Body of pancreas (tissue), 4 donors: ENCODE results near the gene RXRB.

Experiments used
- POLR2A ChIP-seq, 3 donors: fragments of 450-650 bp; IDR thresholded peaks; one replicate each; pipeline ENCODE4 v1.6.1; 2016; ENCODE audit warnings: antibody characterized with exemption in 3 of 3, mild to moderate bottlenecking in 2 of 3
- TF ChIP-seq, protein P1 (sequence below), 7 experiments: fragments of 450-650 bp in 4 of 7; fragments of 200-600 bp in 3 of 7; sonication (generic) in 3 of 7; IDR thresholded peaks; one replicate each; pipeline ENCODE4 v1.5.1; 2016 to 2019; ENCODE audit warnings: antibody characterized with exemption in 7 of 7

DNA sequence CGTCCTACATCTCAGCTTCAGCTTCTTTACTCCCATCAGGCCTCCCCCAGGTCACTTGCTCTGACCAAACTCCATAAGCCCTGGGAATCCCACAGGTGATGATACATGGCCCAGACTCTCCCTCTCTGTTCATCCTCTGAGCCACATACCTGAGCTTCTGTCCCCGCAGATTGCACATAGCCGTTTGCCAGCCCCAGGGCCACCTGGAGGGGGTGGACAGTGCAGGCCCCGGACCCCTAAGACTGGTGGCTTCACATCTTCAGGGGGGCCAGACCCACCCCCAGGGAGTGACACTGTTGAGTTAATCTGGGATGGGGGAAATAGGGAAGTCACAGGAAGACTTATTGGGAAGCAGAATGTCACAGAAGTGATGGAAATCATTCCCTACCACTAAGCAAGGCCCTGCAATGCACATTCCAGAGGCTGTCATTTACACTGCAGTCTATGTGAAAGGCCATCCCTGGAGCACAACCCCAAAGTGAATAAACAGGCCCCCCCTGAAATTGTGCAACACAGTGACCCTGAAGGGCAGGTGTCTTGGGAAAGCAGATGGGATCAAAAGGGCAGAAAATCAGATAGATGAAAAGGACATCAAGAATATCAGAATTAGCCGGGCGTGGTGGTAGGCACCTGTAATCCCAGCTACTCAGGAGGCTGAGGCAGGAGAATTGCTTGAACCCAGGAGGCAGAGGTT, 2.2 kb downstream of the RXRB start:
- TF ChIP-seq, protein P1, sequence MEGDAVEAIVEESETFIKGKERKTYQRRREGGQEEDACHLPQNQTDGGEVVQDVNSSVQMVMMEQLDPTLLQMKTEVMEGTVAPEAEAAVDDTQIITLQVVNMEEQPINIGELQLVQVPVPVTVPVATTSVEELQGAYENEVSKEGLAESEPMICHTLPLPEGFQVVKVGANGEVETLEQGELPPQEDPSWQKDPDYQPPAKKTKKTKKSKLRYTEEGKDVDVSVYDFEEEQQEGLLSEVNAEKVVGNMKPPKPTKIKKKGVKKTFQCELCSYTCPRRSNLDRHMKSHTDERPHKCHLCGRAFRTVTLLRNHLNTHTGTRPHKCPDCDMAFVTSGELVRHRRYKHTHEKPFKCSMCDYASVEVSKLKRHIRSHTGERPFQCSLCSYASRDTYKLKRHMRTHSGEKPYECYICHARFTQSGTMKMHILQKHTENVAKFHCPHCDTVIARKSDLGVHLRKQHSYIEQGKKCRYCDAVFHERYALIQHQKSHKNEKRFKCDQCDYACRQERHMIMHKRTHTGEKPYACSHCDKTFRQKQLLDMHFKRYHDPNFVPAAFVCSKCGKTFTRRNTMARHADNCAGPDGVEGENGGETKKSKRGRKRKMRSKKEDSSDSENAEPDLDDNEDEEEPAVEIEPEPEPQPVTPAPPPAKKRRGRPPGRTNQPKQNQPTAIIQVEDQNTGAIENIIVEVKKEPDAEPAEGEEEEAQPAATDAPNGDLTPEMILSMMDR (IDR thresholded peaks at IDR 0.05): no peak
- no peak for TF ChIP-seq POLR2A (IDR thresholded peaks at IDR 0.05)
